Urinary bladder (tissue), 4 donors: ENCODE measurements around the gene TYW1B. TPM values are rescaled to one million over a fixed set of nuclear protein-coding genes. Genes with fewer than 3 reads are reported as not detected.
A peak's percentile ranks its signal among the peaks of the same experiment; 100 is the strongest.
"Not testable (repeated sequence)": the region's sequence is repeated elsewhere in the genome, so short reads cannot be mapped to it uniquely, and the experiment has no call there.

Experiments
- DNase-seq: peaks from one replicate; pipeline ENCODE4 v3.0.0-alpha.2; 2015; ENCODE audit errors: extremely low spot score
- H3K27ac ChIP-seq: one replicate; pipeline ENCODE4 v1.5.1; 2013; ENCODE audit warnings: low read depth, mild to moderate bottlenecking, moderate library complexity
- H3K36me3 ChIP-seq: one replicate; pipeline ENCODE4 v1.6.1; 2013; ENCODE audit warnings: mild to moderate bottlenecking, moderate library complexity; ENCODE audit not compliant: insufficient read depth
- H3K4me1 ChIP-seq: one replicate; pipeline ENCODE4 v1.6.1; 2013; ENCODE audit warnings: mild to moderate bottlenecking, moderate library complexity; ENCODE audit not compliant: insufficient read depth
- H3K4me3 ChIP-seq: one replicate; pipeline ENCODE4 v1.5.1; 2013; ENCODE audit warnings: low read depth, low read length
- WGBS: extraction: QIAGEN DNeasy Blood & Tissue Kit; methylation state at CpG from one replicate; pipeline ENCODE4 v1.1.7; 2013; 5-methylcytosine and 5-hydroxymethylcytosine counted together
- polyA plus RNA-seq: library from polyadenylated mRNA; stranded (reverse); fragments of 200-250 nt; gene quantifications from one replicate; pipeline ENCODE4 v1.2.3, GENCODE V29; 2013
- total RNA-seq: library from RNA; depleted of rRNA; stranded (reverse); fragments of >200 nt; gene quantifications from one replicate; pipeline ENCODE4 v1.2.3, GENCODE V29; 2014
- donor health status: healthy with polysubstance abuse.
- donor health status: healthy.

The TYW1B gene
- total and polyA plus RNA-seq, 2 donors = 2.6 to 4.9 TPM

GRCh38 chr7:72829687-72830354 is 1.8 kb upstream of the TYW1B start:
- not testable (repeated sequence) for H3K4me1 ChIP-seq, H3K36me3 ChIP-seq
- peak overlapping the region; percentile 97 for H3K27ac ChIP-seq
- peak overlapping the region; percentile 57 for H3K4me3 ChIP-seq
- peak; percentile 36 for DNase-seq
- WGBS = under 1% methylated on average over 29 of the region's 29 CpGs

GRCh38 chr7:72829291-72829686 is 1.3 kb upstream of the TYW1B start:
- H3K36me3 ChIP-seq, H3K4me1 ChIP-seq: not testable (repeated sequence)
- under 1% methylated on average over 36 of the region's 36 CpGs for WGBS
- H3K4me3 ChIP-seq = peak overlapping the region; percentile 57
- H3K27ac ChIP-seq = peak overlapping the region; percentile 97
- peak; percentile 98 for DNase-seq

- H3K27ac ChIP-seq, H3K4me3 ChIP-seq, DNase-seq, H3K4me1 ChIP-seq, H3K36me3 ChIP-seq: not testable (repeated sequence)
- WGBS = 45% methylated on average over 10 of the region's 11 CpGs
Observed at GRCh38 chr7:72823765-72824732, 4.0 kb downstream of the TYW1B start.

GRCh38 chr7:72822497-72822896 is 5.5 kb downstream of the TYW1B start:
- 95% methylated on average over 3 of the region's 3 CpGs for WGBS
- not testable (repeated sequence) for H3K27ac ChIP-seq, H3K4me1 ChIP-seq, H3K4me3 ChIP-seq, H3K36me3 ChIP-seq, DNase-seq

GRCh38 chr7:72818663-72819361 is 9.2 kb downstream of the TYW1B start:
- not testable (repeated sequence) for H3K4me1 ChIP-seq, DNase-seq, H3K27ac ChIP-seq, H3K4me3 ChIP-seq, H3K36me3 ChIP-seq
- 93% methylated on average over 10 of the region's 10 CpGs for WGBS

- 100% methylated on average over 1 of the region's 1 CpG for WGBS
- H3K4me1 ChIP-seq, H3K27ac ChIP-seq, DNase-seq, H3K36me3 ChIP-seq, H3K4me3 ChIP-seq: not testable (repeated sequence)
Observed at GRCh38 chr7:72817661-72818060, 10.3 kb downstream of the TYW1B start.

- WGBS = 91% methylated on average over 9 of the region's 9 CpGs
- not testable (repeated sequence) for H3K27ac ChIP-seq, H3K36me3 ChIP-seq, H3K4me1 ChIP-seq, H3K4me3 ChIP-seq, DNase-seq
Observed at GRCh38 chr7:72816370-72817157, 11.4 kb downstream of the TYW1B start.

GRCh38 chr7:72810437-72810836 is 17.6 kb downstream of the TYW1B start:
- H3K27ac ChIP-seq, DNase-seq, H3K4me3 ChIP-seq, H3K36me3 ChIP-seq, H3K4me1 ChIP-seq: not testable (repeated sequence)
- WGBS = 92% methylated on average over 7 of the region's 7 CpGs

GRCh38 chr7:72808511-72808910 is 19.5 kb downstream of the TYW1B start:
- H3K27ac ChIP-seq, H3K4me1 ChIP-seq, H3K36me3 ChIP-seq, H3K4me3 ChIP-seq, DNase-seq: not testable (repeated sequence)
- 84% methylated on average over 13 of the region's 13 CpGs for WGBS

- 87% methylated on average over 6 of the region's 6 CpGs for WGBS
Observed at GRCh38 chr7:72806851-72807250, 21.1 kb downstream of the TYW1B start.

GRCh38 chr7:72805526-72806494 is 22.2 kb downstream of the TYW1B start:
- WGBS = 92% methylated on average over 15 of the region's 15 CpGs
- H3K4me3 ChIP-seq = no peak overlapping the region
- H3K27ac ChIP-seq = no peak overlapping the region
- DNase-seq = no peak
- peaks cover 2% of the 10 kb centered on the region for H3K36me3 ChIP-seq
- no peaks in the 10 kb centered on the region for H3K4me1 ChIP-seq

More at GRCh38 chr7:72806851-72807250, 21.1 kb downstream of the TYW1B start:
- DNase-seq, H3K27ac ChIP-seq, H3K4me3 ChIP-seq, H3K36me3 ChIP-seq, H3K4me1 ChIP-seq: not testable (repeated sequence)

GRCh38 chr7:72803778-72804177 is 24.2 kb downstream of the TYW1B start:
- not testable (repeated sequence) for H3K36me3 ChIP-seq, DNase-seq, H3K4me3 ChIP-seq, H3K4me1 ChIP-seq, H3K27ac ChIP-seq
- WGBS = 91% methylated on average over 8 of the region's 8 CpGs
